IMR-90 (cell line): ENCODE data around the gene SSTR4. TPM values are rescaled to one million over a fixed set of nuclear protein-coding genes. Genes with fewer than 3 reads are reported as not detected.

Experiments
- ATAC-seq: fragments of 200-7000 bp; cut with Tn5 transposase; 2 replicates; pipeline ENCODE4 v1.9.1; 2020; ENCODE audit warnings: low read depth, mild to moderate bottlenecking, moderate library complexity
- BruUV-seq: library from RNA; stranded (reverse); fragments of 400-500 nt; replicated peaks from 2 replicates; lab custom pipeline; 2021; lab: Mats Ljungman, UMichigan
- CTCF ChIA-PET: fragments of 300-600 bp; formaldehyde crosslinking; extraction: SDS; loops from one replicate; lab custom pipeline; 2021; ENCODE audit warnings: antibody characterized with exemption; lab: Yijun Ruan, JAX
- POLR2A ChIA-PET: fragments of 300-600 bp; sonication (Branson Sonifier 250); formaldehyde crosslinking; loops from one replicate; lab custom pipeline; 2022; ENCODE audit warnings: antibody characterized with exemption; ENCODE audit not compliant: unreplicated experiment; lab: Charles Lee
- DNase-seq: peaks from one replicate; pipeline ENCODE4 v3.0.0; 2013
- H2AFZ ChIP-seq: replicated peaks from 2 replicates; pipeline ENCODE3; 2013; ENCODE audit warnings: low read length, mild to moderate bottlenecking; ENCODE audit not compliant: poor library complexity
- H2AK5ac ChIP-seq: 2 replicates; pipeline ENCODE4 v1.6.1; 2013; ENCODE audit warnings: low read depth, low read length, inconsistent platforms
- H2AK9ac ChIP-seq: replicated peaks from 2 replicates; pipeline ENCODE3; 2013; ENCODE audit warnings: mild to moderate bottlenecking, low read depth, low read length, moderate library complexity; ENCODE audit not compliant: poor library complexity
- H2BK120ac ChIP-seq: 2 replicates; pipeline ENCODE4 v1.6.1; 2013; ENCODE audit warnings: low read depth, low read length, inconsistent platforms
- H2BK15ac ChIP-seq: 3 replicates; pipeline ENCODE4 v1.6.1; 2013; ENCODE audit warnings: low read depth, low read length, inconsistent platforms
- H2BK20ac ChIP-seq: 2 replicates; pipeline ENCODE4 v1.6.1; 2013; ENCODE audit warnings: low read depth, mild to moderate bottlenecking, inconsistent platforms, low read length, moderate library complexity
- H2BK5ac ChIP-seq: 2 replicates; pipeline ENCODE4 v1.6.1; 2013; ENCODE audit warnings: mild to moderate bottlenecking, low read depth, low read length, inconsistent platforms; ENCODE audit not compliant: poor library complexity, severe bottlenecking
- H3K14ac ChIP-seq: replicated peaks from 2 replicates; pipeline ENCODE4 v1.6.1; 2013; ENCODE audit warnings: low read depth, low read length, inconsistent platforms
- H3K18ac ChIP-seq: 2 replicates; pipeline ENCODE4 v1.6.1; 2013; ENCODE audit warnings: low read depth, low read length, control low read depth
- H3K23ac ChIP-seq: 2 replicates; pipeline ENCODE4 v1.6.1; 2013; ENCODE audit warnings: low read depth, low read length, inconsistent platforms
- H3K27ac ChIP-seq: 2 replicates; pipeline ENCODE4 v1.5.1; 2013; ENCODE audit warnings: mild to moderate bottlenecking, control low read depth, low read length; ENCODE audit not compliant: insufficient read depth
- H3K27me3 ChIP-seq: 2 replicates; pipeline ENCODE4 v1.6.1; 2013; ENCODE audit warnings: low read length; ENCODE audit not compliant: control insufficient read depth, insufficient read depth
- H3K36me3 ChIP-seq: 2 replicates; pipeline ENCODE4 v1.6.1; 2013; ENCODE audit warnings: low read length, mixed read lengths; ENCODE audit not compliant: control insufficient read depth, insufficient read depth
- H3K4ac ChIP-seq: 2 replicates; pipeline ENCODE4 v1.6.1; 2013; ENCODE audit warnings: low read depth, low read length, inconsistent platforms
- H3K4me1 ChIP-seq: 2 replicates; pipeline ENCODE4 v1.6.1; 2013; ENCODE audit warnings: low read length, mixed read lengths; ENCODE audit not compliant: control insufficient read depth, insufficient read depth
- H3K4me2 ChIP-seq: 2 replicates; pipeline ENCODE4 v1.6.1; 2013; ENCODE audit warnings: low read depth, mild to moderate bottlenecking, control low read depth, low read length, moderate library complexity
- H3K4me3 ChIP-seq: 2 replicates; pipeline ENCODE4 v1.5.1; 2013; ENCODE audit warnings: low read depth, mild to moderate bottlenecking, control low read depth, low read length, moderate library complexity; ENCODE audit not compliant: insufficient read depth
- H3K56ac ChIP-seq: 2 replicates; pipeline ENCODE4 v1.6.1; 2013; ENCODE audit warnings: low read length, inconsistent platforms; ENCODE audit not compliant: insufficient read depth; ENCODE audit errors: extremely low read depth
- H3K79me1 ChIP-seq, 2 experiments: 2 replicates each; pipeline ENCODE4 v1.6.1; 2013; ENCODE audit warnings: low read length in 2 of 2, inconsistent platforms in 1 of 2, low read depth in 1 of 2
- H3K9ac ChIP-seq: 2 replicates; pipeline ENCODE4 v1.6.1; 2013; ENCODE audit warnings: low read depth, low read length, control low read depth
- H3K9me1 ChIP-seq: 2 replicates; pipeline ENCODE4 v1.6.1; 2013; ENCODE audit warnings: low read length, inconsistent platforms; ENCODE audit not compliant: insufficient read depth
- H3K9me3 ChIP-seq: 2 replicates; pipeline ENCODE4 v1.6.1; 2013; ENCODE audit warnings: low read length; ENCODE audit not compliant: control insufficient read depth, insufficient read depth
- H4K20me1 ChIP-seq: 2 replicates; pipeline ENCODE4 v1.6.1; 2013; ENCODE audit warnings: low read length, inconsistent platforms; ENCODE audit not compliant: insufficient read depth
- H4K5ac ChIP-seq: 2 replicates; pipeline ENCODE4 v1.6.1; 2013; ENCODE audit warnings: mild to moderate bottlenecking, low read depth, low read length, control low read depth
- H4K8ac ChIP-seq, 2 experiments: 2 replicates each; pipeline ENCODE4 v1.6.1; 2013; ENCODE audit warnings: low read depth in 2 of 2, low read length in 2 of 2, control low read depth in 1 of 2, inconsistent platforms in 1 of 2
- H4K91ac ChIP-seq: 2 replicates; pipeline ENCODE4 v1.6.1; 2013; ENCODE audit warnings: low read depth, low read length, inconsistent platforms; ENCODE audit not compliant: insufficient read depth
- BHLHE40 ChIP-seq: fragments of 150-350 bp; IDR thresholded peaks from 2 replicates; pipeline ENCODE4 v1.6.1; 2016; ENCODE audit warnings: mild to moderate bottlenecking, low read depth, low read length
- CEBPB ChIP-seq: IDR thresholded peaks from 2 replicates; pipeline ENCODE4 v1.6.1; 2012; ENCODE audit warnings: low read depth, low read length, improper control_type of control experiment
- CHD1 ChIP-seq: IDR thresholded peaks from 2 replicates; pipeline ENCODE4 v1.6.1; 2012; ENCODE audit warnings: low read depth, low read length, improper control_type of control experiment
- FOS ChIP-seq: fragments of 150-350 bp; IDR thresholded peaks from 2 replicates; pipeline ENCODE4 v1.6.1; 2016; ENCODE audit warnings: low read depth, low read length
- MAFK ChIP-seq: IDR thresholded peaks from 2 replicates; pipeline ENCODE4 v1.6.1; 2012; ENCODE audit warnings: low read depth, low read length, improper control_type of control experiment
- MAZ ChIP-seq: IDR thresholded peaks from 2 replicates; pipeline ENCODE4 v1.6.1; 2012; ENCODE audit warnings: low read depth, mild to moderate bottlenecking, low read length, improper control_type of control experiment, moderate library complexity, borderline replicate concordance
- NFE2L2 ChIP-seq: fragments of 150-350 bp; IDR thresholded peaks from 2 replicates; pipeline ENCODE4 v1.6.1; 2016; ENCODE audit warnings: low read depth, mild to moderate bottlenecking, low read length
- POLR2A ChIP-seq: IDR thresholded peaks from 2 replicates; pipeline ENCODE4 v1.6.1; 2012; ENCODE audit warnings: mild to moderate bottlenecking, low read depth, low read length
- RAD21 ChIP-seq: IDR thresholded peaks from 2 replicates; pipeline ENCODE4 v1.6.1; 2012; ENCODE audit warnings: low read length, improper control_type of control experiment
- RCOR1 ChIP-seq: IDR thresholded peaks from 2 replicates; pipeline ENCODE4 v1.6.1; 2012; ENCODE audit warnings: mild to moderate bottlenecking, low read length, improper control_type of control experiment; ENCODE audit not compliant: insufficient replicate concordance
- SMC3 ChIP-seq: fragments of 150-350 bp; IDR thresholded peaks from 2 replicates; pipeline ENCODE4 v1.6.1; 2016; ENCODE audit warnings: low read depth, mild to moderate bottlenecking, antibody characterized with exemption, low read length, moderate library complexity
- WGBS, 2 experiments: methylation state at CpG; one replicate each; pipeline versions ENCODE4 v1.1.5 to v1.1.7; 2013; ENCODE audit warnings: missing lambda C conversion rate in 2 of 2; ENCODE audit not compliant: insufficient read length in 1 of 2; ENCODE audit errors: extremely low coverage in 2 of 2; 5-methylcytosine and 5-hydroxymethylcytosine counted together
- dilution Hi-C: fragments of 300-500 bp; cut with HindIII; formaldehyde crosslinking; loops from one replicate; pipeline ENCODE4 v1.14.3; 2018; ENCODE audit warnings: low sequenced_read_pairs; ENCODE audit not compliant: unreplicated experiment
- in situ Hi-C: fragments of 300-500 bp; cut with MboI; formaldehyde crosslinking; loops from 3 replicates; pipeline ENCODE4 v1.14.3; 2019; ENCODE audit warnings: low sequenced_read_pairs, inconsistent platforms, mixed read lengths
- intact Hi-C: fragments of 100-400 bp; cut with micrococcal nuclease; formaldehyde crosslinking; loops from 2 replicates; pipeline ENCODE4 v1.10.0; 2022
- polyA plus RNA-seq, 3 experiments: library from polyadenylated mRNA; depleted of rRNA; stranded (reverse); fragments of >200 nt; gene quantifications; 2 replicates each; pipeline ENCODE4 v1.2.3, GENCODE V29; 2012; ENCODE audit warnings: low replicate concordance in 1 of 3
- total RNA-seq: library from RNA; depleted of rRNA; stranded (reverse); fragments of >200 nt; gene quantifications from 2 replicates; pipeline ENCODE4 v1.2.3, GENCODE V29; 2012
- TF ChIP-seq, protein P1 (sequence below): fragments of 150-350 bp; IDR thresholded peaks from 2 replicates; pipeline ENCODE4 v1.6.1; 2017; ENCODE audit warnings: mild to moderate bottlenecking, antibody characterized with exemption, low read length, low read depth
- TF ChIP-seq, protein P2 (sequence below): conservative IDR thresholded peaks from 2 replicates; pipeline ENCODE4 v1.5.1; 2012; ENCODE audit warnings: mild to moderate bottlenecking, low read depth, low read length, improper control_type of control experiment
- TF ChIP-seq, protein P3 (sequence below): fragments of 150-350 bp; IDR thresholded peaks from 2 replicates; pipeline ENCODE4 v1.6.1; 2016; ENCODE audit warnings: low read depth, mild to moderate bottlenecking, low read length, moderate library complexity, borderline replicate concordance

The SSTR4 gene
- total and polyA plus RNA-seq, 2 of the 4 experiments (the other 2 are of a cell fraction) = not detected

- Histone ChIP-seq H3K23ac (no peak overlapping the region), H2BK5ac (no peak overlapping the region), H2AFZ (no peak overlapping the region), H3K79me1 (no peaks in the 10 kb centered on the region), H2AK9ac (no peak overlapping the region), H3K56ac (no peak overlapping the region), H3K4me2 (no peak overlapping the region), H4K5ac (no peak overlapping the region), H3K4me1 (peaks cover 4% of the 10 kb centered on the region; the same call in 1 of the 2 replicates), H3K14ac (no peak overlapping the region), H3K36me3 (no peaks in the 10 kb centered on the region), H3K9me3 (peaks cover 4% of the 10 kb centered on the region; the same call in 1 of the 2 replicates), H2BK15ac (no peak overlapping the region), H2BK20ac (no peak overlapping the region), H4K91ac (no peak overlapping the region), H3K9me1 (no peaks in the 10 kb centered on the region), H3K9ac (no peak overlapping the region), H2BK120ac (no peak overlapping the region), H4K20me1 (no peaks in the 10 kb centered on the region; the same call in 1 of the 2 replicates), H3K18ac (no peak overlapping the region), H4K8ac (no peak overlapping the region), H3K27me3 (peaks cover 72% of the 10 kb centered on the region), H2AK5ac (no peak overlapping the region), H3K4ac (no peak overlapping the region), H3K4me3 (no peak overlapping the region), H3K27ac (no peak overlapping the region)
- ChIA-PET CTCF (no interaction called here), POLR2A (no interaction called here)
- no peak for TF ChIP-seq RAD21
- no peak for TF ChIP-seq BHLHE40
- TF ChIP-seq FOS = no peak
- no peak for TF ChIP-seq CHD1
- TF ChIP-seq SMC3 = no peak
- no peak for TF ChIP-seq MAFK
- TF ChIP-seq, protein P1, sequence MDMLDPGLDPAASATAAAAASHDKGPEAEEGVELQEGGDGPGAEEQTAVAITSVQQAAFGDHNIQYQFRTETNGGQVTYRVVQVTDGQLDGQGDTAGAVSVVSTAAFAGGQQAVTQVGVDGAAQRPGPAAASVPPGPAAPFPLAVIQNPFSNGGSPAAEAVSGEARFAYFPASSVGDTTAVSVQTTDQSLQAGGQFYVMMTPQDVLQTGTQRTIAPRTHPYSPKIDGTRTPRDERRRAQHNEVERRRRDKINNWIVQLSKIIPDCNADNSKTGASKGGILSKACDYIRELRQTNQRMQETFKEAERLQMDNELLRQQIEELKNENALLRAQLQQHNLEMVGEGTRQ = no peak
- TF ChIP-seq NFE2L2 = no peak
- no peak for TF ChIP-seq CEBPB
- TF ChIP-seq, protein P2, sequence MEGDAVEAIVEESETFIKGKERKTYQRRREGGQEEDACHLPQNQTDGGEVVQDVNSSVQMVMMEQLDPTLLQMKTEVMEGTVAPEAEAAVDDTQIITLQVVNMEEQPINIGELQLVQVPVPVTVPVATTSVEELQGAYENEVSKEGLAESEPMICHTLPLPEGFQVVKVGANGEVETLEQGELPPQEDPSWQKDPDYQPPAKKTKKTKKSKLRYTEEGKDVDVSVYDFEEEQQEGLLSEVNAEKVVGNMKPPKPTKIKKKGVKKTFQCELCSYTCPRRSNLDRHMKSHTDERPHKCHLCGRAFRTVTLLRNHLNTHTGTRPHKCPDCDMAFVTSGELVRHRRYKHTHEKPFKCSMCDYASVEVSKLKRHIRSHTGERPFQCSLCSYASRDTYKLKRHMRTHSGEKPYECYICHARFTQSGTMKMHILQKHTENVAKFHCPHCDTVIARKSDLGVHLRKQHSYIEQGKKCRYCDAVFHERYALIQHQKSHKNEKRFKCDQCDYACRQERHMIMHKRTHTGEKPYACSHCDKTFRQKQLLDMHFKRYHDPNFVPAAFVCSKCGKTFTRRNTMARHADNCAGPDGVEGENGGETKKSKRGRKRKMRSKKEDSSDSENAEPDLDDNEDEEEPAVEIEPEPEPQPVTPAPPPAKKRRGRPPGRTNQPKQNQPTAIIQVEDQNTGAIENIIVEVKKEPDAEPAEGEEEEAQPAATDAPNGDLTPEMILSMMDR = no peak
- TF ChIP-seq, protein P3, sequence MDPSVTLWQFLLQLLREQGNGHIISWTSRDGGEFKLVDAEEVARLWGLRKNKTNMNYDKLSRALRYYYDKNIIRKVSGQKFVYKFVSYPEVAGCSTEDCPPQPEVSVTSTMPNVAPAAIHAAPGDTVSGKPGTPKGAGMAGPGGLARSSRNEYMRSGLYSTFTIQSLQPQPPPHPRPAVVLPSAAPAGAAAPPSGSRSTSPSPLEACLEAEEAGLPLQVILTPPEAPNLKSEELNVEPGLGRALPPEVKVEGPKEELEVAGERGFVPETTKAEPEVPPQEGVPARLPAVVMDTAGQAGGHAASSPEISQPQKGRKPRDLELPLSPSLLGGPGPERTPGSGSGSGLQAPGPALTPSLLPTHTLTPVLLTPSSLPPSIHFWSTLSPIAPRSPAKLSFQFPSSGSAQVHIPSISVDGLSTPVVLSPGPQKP = no peak
- no peak for TF ChIP-seq POLR2A
- no peak for TF ChIP-seq RCOR1
- TF ChIP-seq MAZ = no peak
- no peak for ATAC-seq
- dilution Hi-C loops = no loop called here
- DNase-seq = no peak
- no TSS peak for BruUV-seq
- 62% methylated on average over 5 of the region's 13 CpGs; no CpG with 5 or more reads in 1 of the 2 experiments for WGBS, 2 experiments
- in situ Hi-C loops = no loop called here
- intact Hi-C loops = no loop called here
These were observed 12.1 kb downstream of the SSTR4 start for GRCh38 chr20:23047001-23047737.
